Endodermal cell (in vitro differentiated cells): ENCODE measurements around the gene MTPN. TPM values are rescaled to one million over a fixed set of nuclear protein-coding genes. Genes with fewer than 3 reads are reported as not detected.

Experiments used
- DNase-seq: peaks from one replicate; pipeline ENCODE4 v3.0.0-alpha.2; 2017
- H3K27ac ChIP-seq: 2 replicates; pipeline ENCODE4 v1.5.1; 2013; ENCODE audit warnings: mild to moderate bottlenecking, low read depth, low read length, moderate library complexity
- H3K27me3 ChIP-seq: 2 replicates; pipeline ENCODE4 v1.6.1; 2013; ENCODE audit warnings: mild to moderate bottlenecking, low read length, moderate library complexity; ENCODE audit not compliant: insufficient read depth, control insufficient read depth, poor library complexity, severe bottlenecking
- H3K36me3 ChIP-seq: 2 replicates; pipeline ENCODE4 v1.7.0; 2013; ENCODE audit warnings: mild to moderate bottlenecking, low read length, moderate library complexity; ENCODE audit not compliant: control insufficient read depth, insufficient read depth
- H3K4me1 ChIP-seq: one replicate; pipeline ENCODE4 v1.7.0; 2013; ENCODE audit warnings: low read length; ENCODE audit not compliant: control insufficient read depth, insufficient read depth
- H3K4me3 ChIP-seq: 2 replicates; pipeline ENCODE4 v1.5.1; 2013; ENCODE audit warnings: mild to moderate bottlenecking, low read length, moderate library complexity
- H3K9ac ChIP-seq: 2 replicates; pipeline ENCODE4 v1.6.1; 2013; ENCODE audit warnings: mild to moderate bottlenecking, low read length, moderate library complexity; ENCODE audit not compliant: poor library complexity, severe bottlenecking; ENCODE audit errors: extremely low read depth
- H3K9me3 ChIP-seq: 2 replicates; pipeline ENCODE4 v1.6.1; 2013; ENCODE audit warnings: mild to moderate bottlenecking, low read length, moderate library complexity; ENCODE audit not compliant: control insufficient read depth
- H3K27ac Mint-ChIP-seq: 2 replicates; pipeline ENCODE4 v1.8.0; 2020; ENCODE audit warnings: mixed read lengths
- H3K27me3 Mint-ChIP-seq: 2 replicates; pipeline ENCODE4 v1.8.0; 2021; ENCODE audit warnings: mild to moderate bottlenecking, mixed read lengths; ENCODE audit not compliant: insufficient read depth
- H3K36me3 Mint-ChIP-seq: 2 replicates; pipeline ENCODE4 v1.8.0; 2020; ENCODE audit warnings: low read depth, mixed read lengths
- H3K4me1 Mint-ChIP-seq: 2 replicates; pipeline ENCODE4 v1.8.0; 2020; ENCODE audit warnings: mixed read lengths
- H3K4me3 Mint-ChIP-seq: 2 replicates; pipeline ENCODE4 v1.8.0; 2020; ENCODE audit warnings: mild to moderate bottlenecking, moderate library complexity, mixed read lengths
- H3K9me3 Mint-ChIP-seq: 2 replicates; pipeline ENCODE4 v1.8.0; 2020; ENCODE audit warnings: mild to moderate bottlenecking, mixed read lengths
- CTCF ChIP-seq: fragments of 200-600 bp; sonication (generic); conservative IDR thresholded peaks from 2 replicates; pipeline ENCODE4 v1.5.0; 2021; ENCODE audit warnings: antibody characterized with exemption, mild to moderate bottlenecking
- WGBS, 2 experiments: methylation state at CpG; one replicate each; pipeline versions ENCODE4 v1.1.5 to v1.1.7; 2013; ENCODE audit warnings: missing lambda C conversion rate in 2 of 2, mixed read lengths in 1 of 2; ENCODE audit not compliant: insufficient coverage in 1 of 2, insufficient read length in 1 of 2; 5-methylcytosine and 5-hydroxymethylcytosine counted together
- total RNA-seq, 2 donors: library from RNA; stranded (reverse); fragmentation: NEBNext Ultra II Directional in 1 of 2; extraction: Animal tissue kit (Norgen Biotek cat#: 25700) in 1 of 2; gene quantifications; 2 replicates in 1 of 2; 3 replicates in 1 of 2; pipeline ENCODE4 v1.2.1, GENCODE V29; 2021

Gene MTPN
- total RNA-seq, 2 donors from 2014 or later, result 80.3 to 102 TPM

- Histone ChIP-seq H3K36me3 (no peaks in the 10 kb centered on the region), H3K9ac (no peak overlapping the region), H3K27ac (no peak overlapping the region), H3K4me1 (no peaks in the 10 kb centered on the region), H3K4me3 (no peak overlapping the region), H3K27me3 (no peaks in the 10 kb centered on the region), H3K9me3 (no peaks in the 10 kb centered on the region)
- no peak overlapping the region for H3K4me3 Mint-ChIP-seq
- H3K27ac Mint-ChIP-seq, result no peak overlapping the region
- no peaks in the 10 kb centered on the region for H3K36me3 Mint-ChIP-seq
- H3K4me1 Mint-ChIP-seq, result no peaks in the 10 kb centered on the region
- peaks cover 2% of the 10 kb centered on the region for H3K27me3 Mint-ChIP-seq
- 50% methylated on average over 4 of the region's 4 CpGs; no CpG with 5 or more reads in 1 of the 2 experiments for WGBS, 2 experiments
- DNase-seq, result no peak
- TF ChIP-seq CTCF, result peak; percentile 86
- peaks cover 5% of the 10 kb centered on the region for H3K9me3 Mint-ChIP-seq
These were observed 32.4 kb upstream of the MTPN start for GRCh38 chr7:136009488-136010079.

- no peak overlapping the region for H3K27ac Mint-ChIP-seq
- no peak overlapping the region for H3K9ac ChIP-seq
These were observed 29.0 kb upstream of the MTPN start for GRCh38 chr7:136006208-136006607.

GRCh38 chr7:136004083-136004482 lies 26.9 kb upstream of the MTPN start:
- TF ChIP-seq CTCF, result no peak
- no peak overlapping the region for H3K27ac Mint-ChIP-seq
- H3K4me1 Mint-ChIP-seq, result no peaks in the 10 kb centered on the region
- Histone ChIP-seq H3K36me3 (no peaks in the 10 kb centered on the region), H3K4me1 (no peaks in the 10 kb centered on the region), H3K9ac (no peak overlapping the region), H3K4me3 (no peak overlapping the region), H3K9me3 (no peaks in the 10 kb centered on the region), H3K27me3 (no peaks in the 10 kb centered on the region), H3K27ac (no peak overlapping the region)
- no peak for DNase-seq
- no peaks in the 10 kb centered on the region for H3K36me3 Mint-ChIP-seq
- H3K9me3 Mint-ChIP-seq, result peaks cover 5% of the 10 kb centered on the region
- WGBS, 2 experiments, result 92 to 95% methylated on average over 2 to 3 of the region's 3 CpGs
- H3K4me3 Mint-ChIP-seq, result no peak overlapping the region
- H3K27me3 Mint-ChIP-seq, result no peaks in the 10 kb centered on the region

More at GRCh38 chr7:136006208-136006607, 29.0 kb upstream of the MTPN start:
- no peaks in the 10 kb centered on the region for H3K4me1 ChIP-seq
- Mint-ChIP-seq H3K4me1 (no peaks in the 10 kb centered on the region), H3K9me3 (peaks cover 5% of the 10 kb centered on the region), H3K27me3 (peaks cover 2% of the 10 kb centered on the region), H3K36me3 (no peaks in the 10 kb centered on the region), H3K4me3 (no peak overlapping the region)
- H3K27me3 ChIP-seq, result no peaks in the 10 kb centered on the region
- DNase-seq, result no peak
- H3K4me3 ChIP-seq, result no peak overlapping the region
- H3K36me3 ChIP-seq, result no peaks in the 10 kb centered on the region
- no peak overlapping the region for H3K27ac ChIP-seq
- no peak for TF ChIP-seq CTCF
- no peaks in the 10 kb centered on the region for H3K9me3 ChIP-seq
- WGBS, 2 experiments, result 86 to 100% methylated on average over 1 to 3 of the region's 3 CpGs
